Hypothalamus (tissue), 51 donors: ENCODE measurements around the gene PACS1.
"Not testable (repeated sequence)": the region's sequence is repeated elsewhere in the genome, so short reads cannot be mapped to it uniquely, and the experiment has no call there.

Experiments used
- DNase-seq, 51 donors: peaks; one replicate each; lab custom pipeline; 2025; lab: John Stamatoyannopoulos, UW

The PACS1 gene

DNA sequence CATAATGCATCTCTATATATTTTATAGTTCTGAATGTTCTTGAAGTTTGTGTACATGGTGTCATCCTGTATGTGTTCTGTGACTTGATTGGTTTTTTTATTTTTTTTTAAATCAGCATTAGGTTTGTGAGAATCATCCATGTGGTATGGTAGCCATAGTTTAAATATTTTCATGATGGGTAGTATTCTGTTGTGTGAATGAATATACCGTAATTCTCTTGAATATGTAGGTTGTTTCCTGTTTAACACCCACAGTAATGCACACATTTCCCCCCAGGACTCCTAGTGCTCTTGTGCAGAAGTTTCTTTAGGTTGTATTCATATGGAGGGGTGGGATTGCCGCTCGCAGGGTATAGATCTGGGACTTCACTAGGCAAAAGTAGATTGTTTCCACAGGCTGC, 2.0 kb downstream of the PACS1 start:
- no peak for DNase-seq

GRCh38 chr11:66072518-66072917, 2.4 kb downstream of the PACS1 start:
- DNase-seq = no peak

DNA sequence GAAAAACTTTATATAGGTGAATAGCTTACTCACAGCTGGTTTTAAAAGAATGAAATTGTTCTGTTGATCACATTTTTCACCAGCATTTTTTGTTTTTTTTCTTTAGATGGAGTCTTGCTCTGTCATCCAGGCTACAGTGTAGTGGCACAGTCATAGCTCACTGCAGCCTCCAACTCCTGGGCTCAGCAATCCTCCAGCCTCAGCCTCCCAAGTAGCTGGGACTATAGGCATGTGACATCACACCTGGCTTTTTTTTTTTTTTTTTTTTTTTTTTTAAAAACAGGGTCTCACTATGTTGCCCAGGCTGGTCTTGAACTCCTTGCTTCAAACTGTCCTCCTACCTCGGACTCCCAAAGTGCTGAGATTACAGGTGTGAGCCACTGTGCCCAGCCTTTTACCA, 3.6 kb downstream of the PACS1 start:
- DNase-seq = no peak

- no peak for DNase-seq
Measured at GRCh38 chr11:66075273-66075672, 5.2 kb downstream of the PACS1 start.

GRCh38 chr11:66076561-66076960, 6.5 kb downstream of the PACS1 start:
- DNase-seq = no peak

DNA sequence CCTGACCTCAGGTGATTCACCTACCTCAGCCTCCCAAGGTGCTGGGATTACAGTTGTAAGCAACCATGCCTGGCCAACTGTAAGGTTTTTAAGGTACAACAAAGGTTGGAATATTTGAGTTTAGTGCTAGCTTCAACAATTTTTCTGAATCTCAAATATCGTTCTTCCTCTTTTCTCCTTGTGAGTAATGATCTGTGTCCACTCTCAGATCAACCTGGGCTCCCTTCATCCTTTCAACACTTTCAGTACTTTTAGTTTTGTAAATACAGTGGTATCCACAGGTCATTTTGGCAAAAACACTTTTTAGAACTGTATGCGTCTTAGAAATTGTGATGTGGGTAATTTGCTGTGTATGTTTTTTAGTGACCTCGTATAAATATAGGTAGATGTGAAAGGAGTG, 7.9 kb downstream of the PACS1 start:
- no peak for DNase-seq

- DNase-seq = not testable (repeated sequence)
Measured at GRCh38 chr11:66078949-66079348, 8.9 kb downstream of the PACS1 start.

- no peak for DNase-seq
Measured at GRCh38 chr11:66080055-66080817, 10.2 kb downstream of the PACS1 start.

GRCh38 chr11:66081505-66081904, 11.4 kb downstream of the PACS1 start:
- peak in 14 of 51 donors; percentile 6 to 29 (median 12) for DNase-seq

DNA sequence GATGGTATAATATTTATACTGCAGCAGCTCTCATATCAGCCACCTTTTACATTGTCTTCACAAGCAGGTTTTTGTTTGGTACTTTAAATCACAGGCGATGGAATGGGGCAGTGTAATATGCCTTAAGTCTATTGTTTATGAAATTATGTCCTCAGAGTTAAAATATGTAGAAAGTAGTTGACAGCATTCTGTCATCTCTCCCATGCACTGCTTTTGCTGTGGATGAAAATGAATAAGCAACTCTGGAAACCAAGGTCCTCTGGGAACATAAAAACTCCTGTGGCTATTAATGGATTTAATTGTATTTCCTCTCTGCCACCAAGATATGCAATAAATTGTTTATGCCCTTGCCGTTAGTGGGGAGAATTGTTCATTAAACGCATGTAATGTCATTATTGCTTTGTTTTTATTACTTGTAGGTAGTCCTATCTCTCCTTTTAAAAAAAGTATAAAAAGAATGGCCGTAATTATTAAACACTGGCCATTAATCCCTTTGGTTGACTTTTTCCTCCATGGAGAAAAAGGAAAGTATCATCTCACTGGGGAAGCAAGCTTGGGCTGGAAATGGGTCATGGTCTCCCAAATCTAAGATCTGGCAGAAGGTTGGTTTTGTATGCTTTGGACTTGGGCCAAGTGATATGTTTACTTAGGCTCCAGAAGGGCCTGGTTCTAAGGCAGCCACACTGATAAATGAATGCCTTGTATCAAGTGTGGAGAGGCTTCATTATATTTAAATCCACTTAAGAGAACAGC, 13.1 kb downstream of the PACS1 start:
- DNase-seq = no peak

DNA sequence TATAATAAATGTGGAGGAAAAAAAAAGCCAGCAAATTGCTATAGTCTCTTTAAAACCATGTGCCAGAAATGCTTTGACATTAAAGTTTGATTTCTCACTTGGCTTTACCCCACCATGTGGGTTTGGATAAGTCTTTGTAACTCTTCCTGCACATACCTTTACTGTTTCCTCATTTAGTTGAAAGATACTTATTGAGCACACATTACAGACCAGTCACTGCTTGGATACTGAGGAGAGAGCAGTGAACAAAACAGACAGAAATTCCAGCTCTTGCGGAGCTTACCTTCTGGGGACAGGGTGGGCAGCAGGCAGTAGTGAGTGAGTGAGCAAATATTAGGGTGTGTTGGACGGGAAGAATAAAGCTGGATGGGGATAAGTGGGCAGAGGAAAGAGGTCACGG, 13.7 kb downstream of the PACS1 start:
- DNase-seq = no peak

- peak in 1 of 51 donors; percentile 21 for DNase-seq
Measured at GRCh38 chr11:66084821-66085475, 14.9 kb downstream of the PACS1 start.

DNA sequence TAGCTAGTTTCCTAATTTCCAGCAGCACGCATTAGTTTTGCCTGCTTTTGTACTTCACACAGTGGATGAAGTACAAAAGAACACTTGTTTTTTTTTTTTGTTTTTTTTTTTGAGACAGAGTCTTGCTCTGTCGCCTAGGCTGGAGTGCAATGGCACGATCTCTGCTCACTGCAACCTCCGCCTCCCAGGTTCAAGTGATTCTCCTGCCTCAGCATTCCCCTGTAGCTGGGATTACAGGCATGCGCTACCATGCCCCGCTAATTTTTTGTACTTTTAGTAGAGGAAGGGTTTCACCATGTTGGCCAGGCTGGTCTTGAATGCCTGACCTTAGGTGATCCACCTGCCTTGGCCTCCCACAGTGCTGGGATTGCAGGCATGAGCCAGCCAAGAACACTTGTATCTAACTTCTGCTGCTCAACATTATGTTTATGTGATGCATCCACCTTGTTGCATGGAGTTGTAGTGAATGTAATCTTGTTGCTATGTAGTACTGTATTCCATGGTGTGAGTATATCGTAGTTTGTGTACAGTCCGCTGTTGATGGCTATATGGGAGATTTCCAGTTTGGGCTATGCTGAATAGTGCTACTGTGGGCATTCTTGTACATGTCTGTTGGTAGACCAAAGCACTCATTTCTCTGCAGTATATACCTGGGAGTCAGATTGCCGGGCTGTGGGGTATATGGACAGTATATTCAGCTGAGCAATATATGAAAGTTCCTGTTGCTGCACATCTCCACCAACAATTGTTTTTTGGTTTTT, 17.3 kb downstream of the PACS1 start:
- DNase-seq = no peak

DNA sequence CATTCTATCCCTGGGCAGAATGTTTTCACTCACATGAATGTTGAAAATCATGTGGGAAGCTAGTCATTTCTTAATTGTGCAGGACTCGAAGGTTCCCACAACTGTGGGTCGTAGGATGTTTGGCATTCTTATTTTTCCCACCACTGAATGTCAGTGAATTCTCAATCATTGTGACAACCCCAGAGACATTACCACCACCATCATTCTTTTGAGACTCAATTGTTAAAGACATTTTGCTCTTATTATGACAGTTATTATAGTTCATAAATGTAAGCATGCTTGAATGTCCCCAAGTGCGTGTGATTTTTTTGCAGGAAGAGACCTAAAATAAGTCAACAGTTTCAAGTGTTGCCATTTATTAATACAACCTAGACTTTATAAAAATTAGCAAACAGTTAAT, 19.0 kb downstream of the PACS1 start:
- DNase-seq = no peak

DNA sequence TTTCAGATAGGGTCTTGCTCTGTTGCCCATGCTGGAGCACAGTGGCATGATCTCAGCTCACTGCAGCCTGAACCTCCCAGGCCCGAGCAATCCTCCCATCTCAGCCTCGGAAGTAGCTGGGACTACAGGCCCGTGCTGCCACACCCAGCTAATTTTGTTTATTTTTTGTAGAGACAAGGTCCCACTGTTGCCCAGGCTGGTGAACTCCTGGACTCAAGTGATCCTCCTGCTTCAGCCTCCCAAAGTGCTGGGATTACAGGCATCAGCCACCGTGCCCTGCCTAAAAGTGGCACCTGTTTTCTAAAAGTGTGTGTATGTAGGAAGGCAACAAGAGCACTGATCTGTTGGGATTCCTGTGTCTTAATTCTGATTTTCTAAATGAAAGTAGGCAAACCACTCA, 20.2 kb downstream of the PACS1 start:
- no peak for DNase-seq

DNA sequence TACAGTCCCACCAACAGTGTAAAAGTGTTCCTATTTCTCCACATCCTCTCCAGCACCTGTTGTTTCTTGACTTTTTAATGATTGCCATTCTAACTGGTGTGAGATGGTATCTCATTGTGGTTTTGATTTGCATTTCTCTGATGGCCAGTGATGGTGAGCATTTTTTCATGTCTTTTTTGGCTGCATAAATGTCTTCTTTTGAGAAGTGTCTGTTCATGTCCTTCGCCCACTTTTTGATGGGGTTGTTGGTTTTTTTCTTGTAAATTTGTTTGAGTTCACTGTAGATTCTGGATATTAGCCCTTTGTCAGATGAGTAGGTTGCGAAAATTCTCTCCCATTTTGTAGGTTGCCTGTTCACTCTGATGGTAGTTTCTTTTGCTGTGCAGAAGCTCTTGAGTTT, 22.1 kb downstream of the PACS1 start:
- DNase-seq = not testable (repeated sequence)

- not testable (repeated sequence) for DNase-seq
Measured at GRCh38 chr11:66099746-66100145, 29.7 kb downstream of the PACS1 start.

- DNase-seq = peak in 38 of 51 donors; percentile 2 to 72 (median 41)
Measured at GRCh38 chr11:66100272-66101065, 30.4 kb downstream of the PACS1 start.

DNA sequence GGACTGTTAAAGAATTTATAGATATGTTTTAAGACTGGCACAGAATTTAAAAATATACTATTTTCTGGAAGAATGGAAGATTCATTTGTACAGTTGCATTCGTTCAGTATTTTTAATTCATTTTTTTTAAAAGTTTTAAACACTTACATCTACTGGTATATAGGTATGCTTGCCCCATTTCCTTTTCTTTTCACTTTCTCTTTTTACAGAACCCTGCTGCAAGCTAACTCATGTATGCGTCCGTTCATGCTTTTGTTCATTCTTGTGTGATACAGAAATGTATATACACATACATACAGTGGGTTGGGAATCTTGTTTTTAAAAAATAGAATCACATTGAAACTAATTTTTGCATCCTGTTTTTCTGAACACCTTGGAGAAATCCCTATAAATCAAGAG, 31.0 kb downstream of the PACS1 start:
- no peak for DNase-seq

DNA sequence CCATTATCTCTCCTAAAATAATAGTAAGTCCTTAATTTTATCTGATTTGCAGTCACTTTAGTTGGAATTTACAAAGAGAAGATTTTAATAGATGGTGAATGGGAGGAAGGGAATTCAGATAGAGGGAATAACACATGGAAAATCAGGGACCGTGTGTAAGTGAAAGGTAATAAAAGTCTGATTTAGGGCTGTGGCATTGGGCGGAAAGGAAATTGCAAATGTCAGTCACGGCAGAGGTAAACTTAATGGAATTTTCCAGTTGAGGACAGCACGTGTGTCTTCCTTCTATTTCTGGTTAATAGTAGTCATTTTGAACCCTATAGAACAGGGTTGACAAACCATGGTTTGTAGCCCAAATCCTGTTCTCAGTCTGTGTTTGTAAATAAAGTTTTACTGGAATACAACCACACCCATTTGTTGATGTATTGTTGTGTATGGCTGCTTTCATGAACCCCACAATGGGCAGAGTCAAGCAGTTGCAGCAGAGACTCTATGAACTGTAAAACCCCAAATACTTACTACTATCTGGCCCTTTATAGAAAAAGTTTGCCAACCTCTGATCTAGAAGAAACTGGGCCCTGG, 34.1 kb downstream of the PACS1 start:
- DNase-seq = no peak
